22Rv1 (cell line): Measurements from ENCODE around the gene PNPLA8.
"Not testable (repeated sequence)": the region's sequence is repeated elsewhere in the genome, so short reads cannot be mapped to it uniquely, and the experiment has no call there.

Experiments used
- H3K27ac ChIP-seq: fragments of 450-650 bp; 2 replicates; pipeline ENCODE4 v1.5.1; 2017
- ZFX ChIP-seq: fragments of 450-650 bp; IDR thresholded peaks from 2 replicates; pipeline ENCODE4 v1.6.1; 2017; ENCODE audit warnings: antibody characterized with exemption, borderline replicate concordance
- TF ChIP-seq, protein P1 (sequence below): fragments of 450-650 bp; IDR thresholded peaks from 2 replicates; pipeline ENCODE4 v1.5.1; 2017; ENCODE audit warnings: mild to moderate bottlenecking

The PNPLA8 gene

DNA sequence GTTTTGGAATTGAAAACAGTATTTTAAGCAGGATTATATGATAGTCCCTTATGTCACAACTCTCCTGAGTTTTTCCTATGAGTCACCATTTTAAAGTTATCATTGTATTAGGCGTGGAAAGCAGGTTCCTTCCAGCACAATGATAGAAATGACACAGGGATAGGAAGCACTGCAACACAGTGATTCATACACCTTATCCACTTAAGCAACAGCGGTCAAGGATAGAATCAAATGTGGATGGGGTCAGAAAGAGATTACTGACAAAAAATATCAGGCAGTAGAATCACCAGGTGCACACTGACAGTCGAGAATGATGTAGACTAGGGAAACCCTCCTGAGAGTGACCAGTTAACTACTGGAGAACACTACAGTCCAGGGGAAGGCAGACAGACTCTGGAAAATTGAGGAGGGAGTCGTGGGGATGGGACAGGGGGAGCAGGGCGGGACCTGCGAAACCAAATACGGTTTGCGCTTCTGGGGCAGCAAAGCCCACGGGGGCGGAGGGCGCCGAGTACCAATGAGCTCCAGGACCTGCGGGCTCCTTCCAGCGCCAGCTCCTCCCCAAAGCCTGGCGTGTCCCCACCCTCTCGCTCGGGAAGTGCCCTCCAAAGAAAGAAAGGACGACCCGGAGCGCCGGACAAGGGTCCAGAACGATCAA is 479 bp downstream of the PNPLA8 start:
- H3K27ac ChIP-seq = peak overlapping the region; percentile 91
- TF ChIP-seq, protein P1, sequence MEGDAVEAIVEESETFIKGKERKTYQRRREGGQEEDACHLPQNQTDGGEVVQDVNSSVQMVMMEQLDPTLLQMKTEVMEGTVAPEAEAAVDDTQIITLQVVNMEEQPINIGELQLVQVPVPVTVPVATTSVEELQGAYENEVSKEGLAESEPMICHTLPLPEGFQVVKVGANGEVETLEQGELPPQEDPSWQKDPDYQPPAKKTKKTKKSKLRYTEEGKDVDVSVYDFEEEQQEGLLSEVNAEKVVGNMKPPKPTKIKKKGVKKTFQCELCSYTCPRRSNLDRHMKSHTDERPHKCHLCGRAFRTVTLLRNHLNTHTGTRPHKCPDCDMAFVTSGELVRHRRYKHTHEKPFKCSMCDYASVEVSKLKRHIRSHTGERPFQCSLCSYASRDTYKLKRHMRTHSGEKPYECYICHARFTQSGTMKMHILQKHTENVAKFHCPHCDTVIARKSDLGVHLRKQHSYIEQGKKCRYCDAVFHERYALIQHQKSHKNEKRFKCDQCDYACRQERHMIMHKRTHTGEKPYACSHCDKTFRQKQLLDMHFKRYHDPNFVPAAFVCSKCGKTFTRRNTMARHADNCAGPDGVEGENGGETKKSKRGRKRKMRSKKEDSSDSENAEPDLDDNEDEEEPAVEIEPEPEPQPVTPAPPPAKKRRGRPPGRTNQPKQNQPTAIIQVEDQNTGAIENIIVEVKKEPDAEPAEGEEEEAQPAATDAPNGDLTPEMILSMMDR = no peak; the same call in 1 of the 2 replicates
- no peak for TF ChIP-seq ZFX

DNA sequence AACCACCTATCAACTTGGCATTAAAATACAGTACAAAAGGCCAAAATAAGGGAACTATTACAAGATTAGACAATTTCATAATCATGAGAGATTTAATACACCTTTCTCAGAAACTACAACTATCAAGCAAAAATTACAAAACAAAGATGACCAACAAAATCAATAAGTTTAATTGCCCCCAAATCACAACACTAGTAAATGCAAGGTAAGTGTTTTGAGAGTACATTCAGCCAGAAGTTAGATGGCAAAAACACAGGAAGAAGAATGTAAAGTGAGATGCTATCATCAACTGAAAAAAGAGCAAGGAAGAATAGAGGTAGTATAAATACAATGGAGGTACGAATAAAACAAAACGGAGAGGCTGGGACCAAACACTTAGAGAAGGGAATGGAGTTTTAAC is 3.2 kb downstream of the PNPLA8 start:
- H3K27ac ChIP-seq = no peak overlapping the region
- no peak for TF ChIP-seq ZFX
- TF ChIP-seq, protein P1 = no peak

DNA sequence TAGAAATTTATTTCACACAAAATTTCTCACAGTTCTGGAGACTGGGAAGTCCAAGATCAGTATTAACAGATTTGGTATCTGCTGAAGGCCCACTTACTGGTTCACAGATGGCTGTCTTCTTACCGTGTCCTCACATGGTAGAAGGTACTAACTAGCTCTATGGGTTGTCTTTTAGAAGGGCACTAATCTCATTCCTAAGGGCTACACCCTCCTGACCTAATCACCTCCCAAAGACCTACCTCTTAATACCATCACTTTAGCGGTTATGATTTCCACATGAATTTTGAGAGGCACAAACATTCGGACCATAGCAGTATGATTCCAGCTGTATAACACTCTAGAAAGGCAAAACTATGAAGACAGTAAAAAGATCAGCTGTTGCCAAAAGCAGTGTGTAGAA is 8.0 kb downstream of the PNPLA8 start:
- TF ChIP-seq, protein P1 = no peak
- no peak for TF ChIP-seq ZFX
- H3K27ac ChIP-seq = no peak overlapping the region

DNA sequence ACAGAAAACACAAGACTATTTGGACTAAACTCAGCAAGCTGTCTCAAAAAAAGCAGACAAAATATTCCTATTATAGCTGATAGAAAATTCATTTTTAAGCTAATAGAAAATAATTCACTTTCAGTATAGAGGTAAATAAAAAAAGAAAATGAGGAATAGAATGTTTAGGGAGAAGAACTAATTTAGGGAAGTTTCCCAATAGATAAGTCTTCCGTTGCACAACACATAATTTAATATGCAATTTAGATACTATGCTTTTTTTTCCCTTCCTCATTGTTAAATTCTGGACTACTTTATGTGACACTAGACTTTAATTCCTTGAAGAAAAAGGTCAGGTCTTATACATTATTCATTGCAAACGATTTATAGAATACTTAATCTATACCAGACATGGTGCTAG is 10.3 kb downstream of the PNPLA8 start:
- H3K27ac ChIP-seq = no peak overlapping the region
- TF ChIP-seq ZFX = no peak
- TF ChIP-seq, protein P1 = no peak

DNA sequence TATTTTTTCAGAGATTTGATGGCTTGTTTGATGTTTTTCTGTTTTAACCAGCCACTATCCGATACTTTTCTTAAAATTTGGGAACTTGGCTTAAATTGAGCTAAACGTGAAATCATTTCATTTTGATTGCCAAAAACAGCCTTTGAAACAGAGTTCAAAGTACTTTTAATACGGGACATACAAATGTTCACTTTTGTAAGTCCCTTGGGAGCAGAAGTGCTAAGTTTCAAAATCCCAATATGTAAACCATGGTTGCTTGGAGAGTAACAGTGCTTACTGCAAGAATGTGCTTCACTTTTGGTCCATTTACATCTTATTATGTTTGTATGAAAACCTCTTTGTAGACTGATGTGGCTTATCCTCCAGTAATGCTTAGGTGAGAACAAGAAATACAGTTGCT is 10.9 kb downstream of the PNPLA8 start:
- H3K27ac ChIP-seq = no peak overlapping the region
- TF ChIP-seq, protein P1 = no peak
- no peak for TF ChIP-seq ZFX

DNA sequence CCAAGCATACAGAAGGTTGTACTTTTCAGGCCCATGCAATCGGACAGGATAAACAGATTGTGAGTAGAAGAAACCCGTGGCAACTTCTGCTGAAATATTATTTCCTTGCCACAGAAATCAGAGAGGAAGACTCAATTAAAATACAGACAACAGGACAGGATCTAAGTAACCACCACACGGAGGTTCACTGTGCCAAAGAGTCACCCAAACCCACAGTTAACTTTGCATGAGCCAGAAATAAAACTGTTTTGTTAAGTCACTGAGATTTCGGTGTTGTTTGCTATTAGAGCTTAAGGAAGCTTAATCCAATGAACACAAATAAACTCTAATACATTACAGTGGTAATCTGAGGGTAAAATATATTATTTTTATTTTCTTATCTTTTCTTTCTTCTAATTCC is 14.0 kb downstream of the PNPLA8 start:
- no peak overlapping the region for H3K27ac ChIP-seq
- TF ChIP-seq, protein P1 = no peak
- TF ChIP-seq ZFX = no peak

DNA sequence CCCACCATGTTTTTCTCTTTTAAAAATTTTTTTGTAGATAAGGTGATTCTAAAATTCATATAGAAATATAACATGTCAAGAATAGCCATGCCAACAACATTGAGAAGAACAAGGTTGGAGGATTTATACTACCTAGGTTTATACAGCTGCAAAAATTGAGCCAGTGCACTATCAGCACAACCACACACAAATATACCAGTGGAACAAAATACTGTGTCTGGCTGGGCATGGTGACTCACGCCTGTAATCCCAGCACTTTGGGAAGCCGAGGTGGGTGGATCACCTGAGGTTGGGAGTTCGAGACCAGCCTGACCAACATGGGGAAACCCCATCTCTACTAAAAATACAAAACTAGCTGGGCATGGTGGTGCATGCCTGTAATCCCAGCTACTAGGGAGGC is 21.4 kb downstream of the PNPLA8 start:
- not testable (repeated sequence) for H3K27ac ChIP-seq
